MV-4-11 (cell line): ENCODE results near the gene PPP1R13B.

Source experiments
- DNase-seq: peaks from one replicate; lab custom pipeline; 2025; lab: John Stamatoyannopoulos, UW

Gene PPP1R13B

GRCh38 chr14:103685276-103686211 lies 161.8 kb downstream of the PPP1R13B start:
- no peak for DNase-seq

- no peak for DNase-seq
Measured at GRCh38 chr14:103684871-103685270, 162.5 kb downstream of the PPP1R13B start.

GRCh38 chr14:103684471-103684870 lies 162.9 kb downstream of the PPP1R13B start:
- no peak for DNase-seq
